GM15510 (cell line): Measurements from ENCODE around the gene NHLH1.

Experiments used
- POLR2A ChIP-seq: IDR thresholded peaks from 3 replicates; pipeline ENCODE4 v1.6.1; 2011; ENCODE audit warnings: borderline replicate concordance; ENCODE audit not compliant: insufficient read length; ENCODE audit errors: extremely low read depth

NHLH1 gene

DNA sequence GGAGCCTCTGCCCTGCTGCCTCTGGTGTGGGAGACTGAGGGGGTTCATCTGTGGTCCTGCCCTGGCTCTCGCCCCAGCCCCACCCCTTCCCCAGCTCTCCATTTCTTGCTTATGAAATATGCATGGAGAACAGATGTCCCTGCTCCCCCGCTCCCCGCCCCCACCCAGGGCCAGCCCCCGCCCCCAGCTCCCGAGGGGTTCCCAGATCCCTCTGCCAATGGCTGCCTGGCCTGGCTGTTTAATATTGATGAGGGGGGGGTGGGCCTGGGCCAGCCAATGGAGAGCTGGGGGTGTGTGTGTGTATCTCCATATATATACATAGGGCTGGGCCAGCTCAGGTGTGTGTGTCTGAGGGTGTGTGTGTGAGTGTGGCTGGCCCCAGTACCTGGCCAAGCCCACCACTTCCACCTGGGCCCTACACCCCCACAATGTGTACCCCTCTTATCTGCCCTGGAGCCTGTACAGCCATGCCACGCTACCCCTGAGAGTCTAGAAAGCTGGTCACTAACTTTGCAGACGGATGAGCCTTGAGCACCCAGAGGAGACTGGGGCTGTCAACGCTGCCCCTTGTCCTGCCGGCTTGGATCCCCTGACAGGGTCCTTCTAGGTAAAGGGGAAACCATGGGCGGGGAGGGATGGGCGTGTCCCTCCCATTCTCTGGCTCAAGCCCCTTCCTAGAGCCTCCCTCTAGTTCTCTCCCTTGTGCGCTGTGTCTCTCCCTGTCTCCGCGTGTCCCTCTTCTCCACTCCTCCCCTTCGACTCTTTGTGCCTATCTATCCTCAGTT lies at the start of gene NHLH1:
NHLH1 (plus strand) TSS at position 341 of the 785 bp plus-strand sequence. CDS start 3,661 bp downstream, outside the sequence.
- no peak for TF ChIP-seq POLR2A

DNA sequence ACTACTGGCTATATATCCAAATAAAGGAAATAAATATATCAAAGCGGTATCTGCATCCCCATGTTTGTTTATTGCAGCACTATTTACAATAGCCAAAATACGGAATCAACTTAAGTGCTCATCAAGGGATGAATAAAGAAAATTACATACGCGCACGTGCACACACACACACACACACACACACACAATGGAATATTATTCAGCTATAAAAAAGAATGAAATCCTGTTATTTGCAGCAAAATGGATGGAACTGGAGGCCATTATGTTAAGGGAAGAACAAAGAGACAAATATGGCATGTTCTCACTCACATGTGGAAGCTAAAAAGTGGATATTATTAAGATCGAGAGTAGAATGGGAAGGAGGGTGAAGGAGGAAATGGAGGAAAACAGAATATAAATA lies 44.0 kb upstream of the NHLH1 start:
- no peak for TF ChIP-seq POLR2A

DNA sequence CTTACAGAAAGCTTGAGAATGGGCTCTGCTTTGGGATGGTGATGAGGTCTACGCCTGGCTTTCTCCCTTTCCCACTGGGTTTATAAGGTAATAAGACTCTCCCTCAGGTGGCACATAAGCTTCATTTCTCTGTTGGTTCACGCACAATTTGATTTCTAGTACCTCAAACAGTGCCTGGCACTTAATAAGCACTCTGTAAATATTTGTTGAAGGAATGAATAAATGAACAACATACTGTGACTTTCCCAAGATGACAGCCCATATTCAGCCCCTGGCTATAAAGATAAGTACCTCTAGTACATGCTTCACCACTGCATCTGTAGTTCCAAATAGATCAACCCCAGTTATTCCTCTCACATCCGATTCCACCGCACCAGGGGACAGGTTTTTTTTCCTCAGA lies 41.6 kb upstream of the NHLH1 start:
- no peak for TF ChIP-seq POLR2A

DNA sequence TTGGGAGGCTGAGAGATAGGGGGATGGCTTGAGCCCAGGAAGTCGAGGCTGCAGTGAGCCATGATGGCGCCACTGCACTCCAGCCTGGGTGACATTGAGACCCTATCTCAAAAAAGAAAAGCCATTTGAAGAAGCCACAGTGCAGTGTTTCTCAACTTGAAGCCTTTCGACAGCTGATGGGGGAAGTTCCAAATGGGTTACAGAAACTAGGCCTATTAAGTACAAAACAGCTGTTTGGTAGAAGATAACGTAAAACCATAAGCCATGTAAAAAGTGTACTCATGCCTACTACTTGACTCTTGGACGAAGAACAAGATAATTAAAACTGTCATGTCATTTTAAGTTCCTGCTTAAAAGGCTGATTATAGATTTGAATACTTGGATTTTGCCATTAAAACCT lies 40.5 kb upstream of the NHLH1 start:
- no peak for TF ChIP-seq POLR2A

DNA sequence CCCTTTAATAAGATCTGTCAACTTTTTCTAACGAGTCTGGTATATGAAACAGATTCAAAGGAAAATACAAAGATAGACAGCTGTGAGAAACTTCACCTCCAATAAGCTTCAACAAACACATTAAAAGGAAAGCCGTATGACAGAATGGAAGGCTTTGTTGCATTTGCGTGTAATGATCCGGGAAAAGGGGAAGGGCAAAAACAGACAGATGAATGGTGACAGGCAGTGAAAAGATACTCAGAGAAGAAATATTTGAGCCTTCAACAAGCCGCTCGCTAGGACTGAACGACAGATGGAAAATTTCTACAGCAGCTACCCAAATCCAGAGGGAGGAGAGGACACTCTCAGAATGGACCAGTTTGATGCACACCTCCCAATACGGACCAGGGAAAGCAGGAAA lies 38.7 kb upstream of the NHLH1 start:
- no peak for TF ChIP-seq POLR2A

DNA sequence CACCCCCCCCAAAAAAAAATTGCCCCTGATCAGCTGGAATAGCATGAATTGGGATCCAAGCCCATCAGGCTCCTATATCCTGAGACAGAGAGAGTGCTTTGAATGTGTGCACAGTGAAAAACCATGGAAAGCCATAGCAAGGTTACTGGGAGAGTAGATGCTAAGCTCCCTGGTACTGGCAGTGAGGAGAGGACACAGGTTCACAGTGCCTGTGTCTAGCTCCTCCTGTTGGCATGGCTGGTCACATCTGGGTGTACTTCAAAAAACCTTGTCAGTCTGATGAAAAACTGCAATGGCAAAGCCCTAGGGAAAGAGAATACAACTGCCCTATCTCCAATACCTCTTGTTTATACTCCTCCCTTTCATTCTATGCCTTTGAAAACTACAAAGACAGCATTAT lies 36.8 kb upstream of the NHLH1 start:
- no peak for TF ChIP-seq POLR2A

DNA sequence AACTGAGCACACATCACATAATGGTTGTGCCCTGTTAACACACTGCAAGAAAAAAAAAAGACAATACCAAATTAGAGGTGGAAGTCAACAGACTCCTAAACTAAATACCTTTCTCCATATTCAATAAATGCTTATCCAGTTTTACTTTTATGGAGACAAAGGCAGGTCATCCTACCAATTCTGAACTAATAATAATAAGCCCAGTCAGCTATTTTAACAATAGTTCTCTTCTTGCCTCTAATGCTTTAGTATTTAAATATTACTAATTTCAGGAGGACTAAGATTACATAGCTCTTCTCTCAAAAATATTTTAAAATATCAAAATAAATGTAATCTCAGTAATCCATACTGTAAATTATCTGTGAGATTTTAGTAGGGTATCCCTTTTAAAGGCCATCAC lies 34.4 kb upstream of the NHLH1 start:
- TF ChIP-seq POLR2A = no peak

DNA sequence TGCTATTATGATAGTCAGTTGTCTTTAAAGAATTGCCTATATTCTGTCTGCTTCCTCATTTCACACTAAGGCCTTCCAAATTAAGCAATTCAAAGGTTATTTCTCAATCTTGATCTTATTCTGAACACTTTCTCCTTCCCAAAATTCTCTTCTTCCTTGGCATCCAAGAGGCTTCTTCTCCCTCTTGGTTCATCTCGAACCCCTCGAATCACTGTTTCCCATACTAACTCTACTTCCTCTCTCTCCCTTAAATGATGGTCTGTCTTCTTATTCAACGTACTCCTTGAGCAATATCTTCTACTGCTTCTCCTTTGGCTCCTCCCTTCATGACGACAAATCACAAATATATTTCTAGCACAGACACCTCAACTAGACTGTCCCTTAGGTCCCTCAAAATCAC lies 28.3 kb upstream of the NHLH1 start:
- TF ChIP-seq POLR2A = no peak

DNA sequence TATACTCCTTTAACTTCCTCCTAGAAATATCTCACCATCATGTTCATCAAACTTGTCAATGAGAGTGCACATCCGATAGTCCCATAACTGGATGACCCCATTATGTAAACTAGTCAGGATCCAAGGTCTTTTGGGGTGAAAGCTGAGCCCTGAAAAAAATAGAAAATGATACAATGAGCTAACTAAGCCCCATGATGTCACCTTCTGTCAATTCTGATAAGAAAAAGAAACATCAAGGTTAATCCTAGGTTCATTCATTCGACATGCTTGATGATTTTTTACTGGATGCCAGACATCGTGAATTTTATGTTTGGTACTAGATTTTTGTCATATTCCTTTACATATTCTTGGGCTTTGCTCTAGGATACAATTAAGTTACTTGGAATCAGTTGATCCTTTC lies 26.7 kb upstream of the NHLH1 start:
- no peak for TF ChIP-seq POLR2A

DNA sequence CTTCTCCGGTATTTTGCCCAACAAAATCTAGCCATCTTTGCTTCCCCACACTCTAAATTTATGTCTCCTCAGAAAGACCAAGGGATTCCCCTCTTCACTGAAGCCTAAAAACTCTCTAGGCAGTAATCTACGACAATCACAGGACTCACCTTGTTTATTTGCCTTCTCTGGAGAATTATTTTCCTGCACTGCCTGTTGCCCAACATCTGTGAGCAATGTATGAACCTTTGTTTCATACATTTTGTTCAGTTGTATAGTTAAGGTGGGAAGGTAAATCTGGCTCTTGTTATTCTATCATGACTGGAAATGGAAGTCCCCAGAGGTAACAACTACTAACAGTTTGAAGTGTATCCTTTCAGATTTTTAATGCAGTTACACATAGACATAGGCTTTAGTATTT lies 26.0 kb upstream of the NHLH1 start:
- TF ChIP-seq POLR2A = no peak

DNA sequence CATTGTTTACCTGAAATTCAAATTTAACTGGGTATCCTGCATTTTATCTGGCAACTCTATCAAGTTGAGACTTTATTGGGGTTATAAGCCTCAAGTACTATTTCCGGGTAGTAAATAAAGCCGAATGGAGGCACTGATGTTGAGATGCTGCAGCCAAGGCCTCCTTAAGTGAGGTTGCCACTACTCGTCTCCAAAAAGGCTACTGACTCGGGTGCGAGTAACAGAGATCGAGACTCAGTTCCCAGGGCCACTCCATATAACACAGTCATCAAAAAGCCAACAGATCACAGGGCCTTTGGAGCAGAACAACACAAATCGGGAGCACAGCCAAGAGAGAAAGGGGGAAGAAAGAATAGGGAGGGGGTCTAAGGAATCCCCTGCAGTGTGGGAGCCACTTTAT lies 24.3 kb upstream of the NHLH1 start:
- TF ChIP-seq POLR2A = no peak

DNA sequence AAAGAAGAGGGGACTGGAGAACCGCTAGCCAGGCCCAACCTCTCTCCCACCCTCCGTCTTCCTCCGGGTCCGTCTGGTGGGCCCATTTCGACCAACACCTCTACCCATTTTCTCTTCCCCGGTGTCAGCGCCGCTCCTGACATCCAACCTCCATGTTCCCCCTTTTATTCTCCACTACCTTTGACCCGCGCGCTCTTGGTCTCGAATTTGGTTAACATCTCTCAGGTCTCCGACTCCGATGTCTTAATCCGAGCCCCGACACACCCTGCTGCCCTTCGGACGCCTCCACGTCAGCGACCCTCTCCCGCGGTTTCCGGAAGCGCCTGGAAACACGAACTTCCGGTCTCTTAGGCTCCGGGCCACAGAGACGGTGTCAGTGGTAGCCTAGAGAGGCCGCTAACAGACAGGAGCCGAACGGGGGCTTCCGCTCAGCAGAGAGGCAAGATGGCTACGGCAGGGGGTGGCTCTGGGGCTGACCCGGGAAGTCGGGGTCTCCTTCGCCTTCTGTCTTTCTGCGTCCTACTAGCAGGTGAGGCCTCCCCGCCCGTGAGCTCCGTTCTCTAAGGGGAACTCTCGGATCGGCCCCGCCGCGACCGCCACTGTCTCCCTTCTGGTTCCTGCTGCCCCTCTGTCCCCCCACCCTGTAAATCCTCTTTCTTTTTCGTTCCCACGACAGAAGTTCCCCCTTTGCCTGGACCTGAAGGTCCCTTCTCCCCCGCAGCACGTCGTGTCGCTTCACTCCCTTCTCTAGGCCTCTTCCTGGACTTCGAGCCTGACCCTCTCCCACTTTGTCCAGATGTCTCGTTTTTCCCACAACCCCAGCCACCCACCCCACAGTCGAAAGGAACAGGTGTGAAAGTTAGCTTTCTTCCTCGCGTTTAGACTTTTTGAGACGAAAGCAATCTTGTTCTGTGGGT lies 23.7 kb upstream of the NHLH1 start, which contains the start of the genes COPA and NCSTN:
COPA (minus strand) TSS at position 298 of the 917 bp plus-strand sequence; CDS start at position 218, 80 bp downstream.
NCSTN (plus strand) TSS at position 431 of the 917 bp plus-strand sequence; CDS start at position 445, 14 bp downstream.
- TF ChIP-seq POLR2A = peak; percentile 81

DNA sequence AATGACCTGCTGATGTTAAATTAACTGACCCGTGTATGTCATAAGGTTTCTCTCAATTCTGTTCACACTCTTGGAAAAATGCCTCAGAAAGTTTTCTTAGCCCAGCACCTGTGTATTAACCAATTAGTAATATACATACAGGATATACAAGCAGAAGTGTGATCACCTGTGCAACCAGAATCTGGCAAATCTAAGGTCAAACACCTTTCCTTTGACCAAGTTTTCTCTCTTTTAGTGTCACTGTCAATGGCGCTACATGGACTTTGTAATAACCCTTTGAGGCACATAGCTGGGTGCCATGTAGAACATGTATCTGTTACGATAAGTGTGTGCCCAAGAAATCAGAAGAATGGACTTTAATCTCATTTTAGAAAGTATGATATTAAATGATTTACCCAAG lies 22.6 kb upstream of the NHLH1 start:
- TF ChIP-seq POLR2A = no peak

DNA sequence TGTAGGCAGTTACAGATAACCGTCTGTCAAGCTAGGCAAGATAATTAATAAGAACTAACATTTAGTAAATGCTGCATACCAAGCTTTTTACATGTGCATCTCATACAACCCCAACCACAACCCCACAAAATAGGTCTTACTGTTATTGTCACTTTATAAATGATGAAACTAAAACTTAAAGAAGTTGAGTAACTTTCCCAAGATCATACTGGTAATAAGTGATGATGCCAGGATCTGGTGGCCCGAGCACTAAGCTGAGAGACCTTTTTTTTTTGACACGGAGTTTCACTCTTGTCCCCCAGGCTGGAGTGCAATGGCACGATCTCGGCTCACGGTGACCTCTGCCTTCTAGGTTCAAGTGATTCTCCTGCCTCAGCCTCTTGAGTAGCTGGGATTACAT lies 21.9 kb upstream of the NHLH1 start:
- no peak for TF ChIP-seq POLR2A

DNA sequence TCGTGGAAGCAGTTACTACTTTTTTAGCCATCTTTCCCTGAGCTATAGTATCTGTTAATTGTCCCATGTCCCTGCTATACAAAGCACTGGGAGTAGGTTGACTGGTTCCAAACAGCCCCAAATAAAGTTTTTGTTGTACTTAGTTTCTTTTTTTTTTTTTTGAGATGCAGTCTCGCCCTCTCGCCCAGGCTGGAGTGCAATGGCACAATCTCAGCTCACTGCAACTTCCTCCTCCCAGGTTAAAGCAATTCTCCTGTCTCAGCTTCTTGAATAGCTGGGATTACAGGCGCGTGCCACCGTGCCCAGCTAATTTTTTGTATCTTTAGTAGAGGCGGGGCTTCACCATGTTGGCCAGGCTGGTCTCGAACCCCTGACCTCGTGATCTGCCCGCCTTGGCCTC lies 20.4 kb upstream of the NHLH1 start:
- TF ChIP-seq POLR2A = no peak
